ENCODE measurements around the gene FOXD3.
"Not testable (repeated sequence)": the region's sequence is repeated elsewhere in the genome, so short reads cannot be mapped to it uniquely, and the experiment has no call there.

The FOXD3 gene

GRCh38 chr1:63321066-63321784 is 1.1 kb upstream of the FOXD3 start:
- peak; percentile 72 for DNase-seq

- DNase-seq, result no peak
Observed at GRCh38 chr1:63321785-63322113, 618 bp upstream of the FOXD3 start.

- peak; percentile 78 for DNase-seq
Observed at GRCh38 chr1:63322944-63323864, 837 bp downstream of the FOXD3 start.

GRCh38 chr1:63323865-63324778 is 1.8 kb downstream of the FOXD3 start:
- DNase-seq, result peak; percentile 76

GRCh38 chr1:63324779-63325119 is 2.4 kb downstream of the FOXD3 start:
- DNase-seq, result no peak

- no peak for DNase-seq
Observed at GRCh38 chr1:63325279-63325985, 3.1 kb downstream of the FOXD3 start.

- peak; percentile 62 for DNase-seq
Observed at GRCh38 chr1:63326106-63326472, 3.7 kb downstream of the FOXD3 start.

- DNase-seq, result peak; percentile 79
Observed at GRCh38 chr1:63326473-63327380, 4.4 kb downstream of the FOXD3 start.

- DNase-seq, result peak; percentile 73
Observed at GRCh38 chr1:63327417-63328054, 5.2 kb downstream of the FOXD3 start.

GRCh38 chr1:63328122-63328521 is 5.8 kb downstream of the FOXD3 start:
- DNase-seq, result peak; percentile 28

GRCh38 chr1:63328781-63329180 is 6.4 kb downstream of the FOXD3 start:
- peak; percentile 17 for DNase-seq

GRCh38 chr1:63329621-63330330 is 7.4 kb downstream of the FOXD3 start:
- peak; percentile 47 for DNase-seq

- peak; percentile 45 for DNase-seq
Observed at GRCh38 chr1:63330331-63330916, 8.1 kb downstream of the FOXD3 start.

- DNase-seq, result no peak
Observed at GRCh38 chr1:63342402-63342801, 20.0 kb downstream of the FOXD3 start.

GRCh38 chr1:63343922-63344321 is 21.6 kb downstream of the FOXD3 start:
- no peak for DNase-seq

- DNase-seq, result no peak
Observed at GRCh38 chr1:63350320-63350719, 28.0 kb downstream of the FOXD3 start.

GRCh38 chr1:63352736-63353135 is 30.4 kb downstream of the FOXD3 start:
- no peak for DNase-seq

GRCh38 chr1:63356234-63356633 is 33.9 kb downstream of the FOXD3 start:
- DNase-seq, result not testable (repeated sequence)

- DNase-seq, result no peak
Observed at GRCh38 chr1:63359561-63359960, 37.2 kb downstream of the FOXD3 start.
